Measurements from ENCODE around the gene CCDC126. TPM values are rescaled to one million over a fixed set of nuclear protein-coding genes. Genes with fewer than 3 reads are reported as not detected.

Gene CCDC126
- total and polyA plus RNA-seq, 11 donors = 4.2 to 13.7 (median 9.7) TPM

DNA sequence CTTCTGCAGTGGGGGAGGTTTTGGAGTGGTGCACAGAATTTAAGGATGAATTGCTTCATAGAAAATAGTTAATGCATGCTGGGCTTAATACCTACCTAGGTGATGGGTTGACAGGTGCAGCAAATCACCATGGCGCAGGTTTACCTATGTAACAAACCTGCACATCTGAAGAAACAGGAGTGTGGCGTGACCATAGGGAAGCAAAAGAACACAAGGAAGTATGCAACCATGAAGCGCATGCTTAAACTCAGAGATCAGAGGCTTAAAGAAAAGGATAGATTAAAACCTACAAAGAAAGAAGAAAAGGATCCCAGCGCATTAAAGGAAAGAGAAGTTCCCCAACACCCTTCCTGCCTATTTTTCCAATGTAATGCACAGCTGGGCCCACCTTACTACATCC, 22.0 kb downstream of the CCDC126 start:
- peaks cover 0 to 6% (median 0%) of the 10 kb centered on the region in 12 donors for H3K4me1 ChIP-seq
- 97 to 99% (median 98%) methylated on average over 4 of the region's 4 CpGs for WGBS, 4 donors
- peaks cover 0 to 32% (median 7%) of the 10 kb centered on the region in 12 donors for H3K9me3 ChIP-seq
- no peak overlapping the region for H3K4me3 ChIP-seq
- TF ChIP-seq POLR2A (IDR thresholded peaks at IDR 0.05) (no peak), CTCF (IDR thresholded peaks at IDR 0.05) (no peak)
- ATAC-seq (no peak), DNase-seq (no peak)
- no peaks in the 10 kb centered on the region for H3K27me3 ChIP-seq
- intact Hi-C loops (cut with DNase I) = no loop called here
- H3K36me3 ChIP-seq = peaks cover 0 to 7% (median 0%) of the 10 kb centered on the region in 9 donors
- no peak overlapping the region for H3K27ac ChIP-seq

DNA sequence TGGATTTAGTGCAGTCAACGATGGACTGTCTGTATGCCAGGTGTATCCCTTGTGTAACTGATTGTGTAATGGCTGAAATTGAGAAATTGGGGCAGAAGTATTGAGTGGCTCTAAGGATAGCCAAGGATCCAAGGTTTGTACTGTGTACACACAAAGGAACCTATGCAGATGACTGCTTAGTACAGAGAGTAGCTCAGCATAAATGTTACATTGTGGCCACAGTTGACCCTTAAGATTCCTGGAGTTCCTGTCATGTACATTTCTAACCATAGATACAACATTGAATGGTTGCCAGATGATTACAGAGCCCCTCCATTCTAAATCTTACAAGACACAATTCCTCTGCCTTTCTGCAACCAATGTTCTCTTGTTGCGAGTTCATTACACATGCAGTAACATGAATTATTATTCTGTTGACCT, 25.3 kb downstream of the CCDC126 start:
- TF ChIP-seq CTCF (IDR thresholded peaks at IDR 0.05) (no peak), POLR2A (IDR thresholded peaks at IDR 0.05) (no peak)
- H3K4me1 ChIP-seq = peaks cover 0 to 5% (median 0%) of the 10 kb centered on the region in 12 donors
- no peak for ATAC-seq
- no peak overlapping the region for H3K27ac ChIP-seq
- H3K27me3 ChIP-seq = no peaks in the 10 kb centered on the region
- H3K4me3 ChIP-seq = no peak overlapping the region
- intact Hi-C loops (cut with DNase I) = no loop called here
- peaks cover 0 to 17% (median 3%) of the 10 kb centered on the region in 12 donors for H3K9me3 ChIP-seq
- WGBS, 4 donors = 66 to 79% (median 73%) methylated on average over 2 of the region's 2 CpGs
- no peak for DNase-seq
- peaks cover 0 to 7% (median 0%) of the 10 kb centered on the region in 9 donors for H3K36me3 ChIP-seq

DNA sequence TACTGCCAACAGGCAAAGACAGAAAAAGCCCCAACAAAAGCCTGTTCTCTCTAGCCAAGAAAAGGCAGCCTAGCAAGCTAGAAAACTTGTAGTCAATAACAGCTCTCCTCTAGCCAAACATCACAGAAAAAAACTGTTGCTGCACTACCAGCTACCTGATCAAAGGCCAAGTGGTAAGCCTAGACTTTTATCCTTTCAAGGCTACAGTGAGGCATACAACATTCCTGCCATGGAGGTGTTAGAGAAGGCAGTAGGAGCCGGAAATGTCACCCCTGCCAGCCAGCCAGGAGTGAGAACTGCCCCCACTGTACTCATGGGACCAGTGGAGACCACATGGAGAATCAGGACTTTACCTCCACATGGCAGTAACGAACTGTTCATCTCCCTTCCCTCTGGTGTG, 31.2 kb downstream of the CCDC126 start:
- DNase-seq (no peak), ATAC-seq (no peak)
- H3K4me3 ChIP-seq = no peak overlapping the region
- no peak for TF ChIP-seq POLR2A (IDR thresholded peaks at IDR 0.05)
- TF ChIP-seq CTCF (IDR thresholded peaks at IDR 0.05) = no peak
- intact Hi-C loops (cut with DNase I) = no loop called here
- H3K27ac ChIP-seq = no peak overlapping the region
- peaks cover 0 to 3% (median 0%) of the 10 kb centered on the region in 9 donors for H3K36me3 ChIP-seq
- no peaks in the 10 kb centered on the region for H3K27me3 ChIP-seq
- no peaks in the 10 kb centered on the region for H3K4me1 ChIP-seq
- H3K9me3 ChIP-seq = no peaks in the 10 kb centered on the region
- WGBS, 4 donors = 86 to 100% (median 94%) methylated on average over 2 of the region's 2 CpGs

DNA sequence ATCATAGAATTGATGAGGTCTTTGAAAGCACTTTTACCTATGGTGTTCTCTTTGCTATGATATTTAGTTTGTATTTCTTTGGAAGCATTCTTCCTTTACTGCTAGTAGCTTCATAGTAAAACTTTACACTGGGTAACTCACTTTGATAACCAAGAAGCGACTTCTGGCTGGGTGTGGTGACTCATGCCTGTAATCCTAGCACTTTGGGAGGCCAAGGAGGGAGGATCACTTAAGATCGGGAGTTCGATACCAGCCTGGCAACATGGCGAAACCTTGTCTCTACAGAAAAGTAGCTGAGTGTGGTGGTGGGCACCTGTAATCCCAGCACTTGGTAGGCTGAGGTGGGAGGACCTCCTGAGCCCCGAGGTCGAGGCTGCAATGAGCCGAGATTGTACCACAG, 36.2 kb downstream of the CCDC126 start:
- peaks cover 0 to 3% (median 0%) of the 10 kb centered on the region in 9 donors for H3K36me3 ChIP-seq
- no peak overlapping the region for H3K4me3 ChIP-seq
- no peaks in the 10 kb centered on the region for H3K9me3 ChIP-seq
- no peak for DNase-seq
- 94 to 97% (median 96%) methylated on average over 7 of the region's 7 CpGs for WGBS, 4 donors
- intact Hi-C loops (cut with DNase I) = no loop called here
- no peaks in the 10 kb centered on the region for H3K4me1 ChIP-seq
- no peak for ATAC-seq
- no peak overlapping the region for H3K27ac ChIP-seq
- H3K27me3 ChIP-seq = no peaks in the 10 kb centered on the region
- TF ChIP-seq CTCF (IDR thresholded peaks at IDR 0.05) (no peak), POLR2A (IDR thresholded peaks at IDR 0.05) (no peak)
